Mesenchymal stem cell (in vitro differentiated cells and primary cell): ENCODE data around the gene CYP8B1.

Experiments
- DNase-seq: peaks from one replicate; pipeline ENCODE4 v3.0.0-alpha.2; 2013
- H2AFZ ChIP-seq: one replicate; pipeline ENCODE4 v1.6.1; 2013; ENCODE audit warnings: low read depth, mild to moderate bottlenecking, control low read depth, inconsistent platforms, low read length, moderate library complexity
- H2AK5ac ChIP-seq: 2 replicates; pipeline ENCODE4 v1.6.1; 2013; ENCODE audit warnings: low read length, moderate library complexity, mild to moderate bottlenecking, inconsistent platforms; ENCODE audit not compliant: severe bottlenecking
- H2BK120ac ChIP-seq: one replicate; pipeline ENCODE4 v1.6.1; 2013; ENCODE audit warnings: low read depth, mild to moderate bottlenecking, inconsistent platforms, low read length, moderate library complexity
- H2BK12ac ChIP-seq, 2 experiments: one replicate each; pipeline ENCODE4 v1.6.1; 2013; ENCODE audit warnings: inconsistent platforms in 2 of 2, low read length in 2 of 2, mild to moderate bottlenecking in 2 of 2, moderate library complexity in 2 of 2, control low read depth in 1 of 2
- H2BK15ac ChIP-seq: one replicate; pipeline ENCODE4 v1.6.1; 2013; ENCODE audit warnings: mild to moderate bottlenecking, low read depth, inconsistent platforms; ENCODE audit not compliant: poor library complexity, severe bottlenecking
- H2BK5ac ChIP-seq: 2 replicates; pipeline ENCODE4 v1.6.1; 2013; ENCODE audit warnings: low read depth, mild to moderate bottlenecking, low read length, control low read depth, inconsistent platforms; ENCODE audit not compliant: poor library complexity, severe bottlenecking
- H3K14ac ChIP-seq, 2 experiments: one replicate each; pipeline ENCODE4 v1.6.1; 2013; ENCODE audit warnings: inconsistent platforms in 2 of 2, low read length in 2 of 2, control low read depth in 1 of 2, mild to moderate bottlenecking in 1 of 2, moderate library complexity in 1 of 2
- H3K18ac ChIP-seq, 2 experiments: one replicate each; pipeline ENCODE4 v1.6.1; 2013; ENCODE audit warnings: inconsistent platforms in 2 of 2, low read length in 2 of 2, control low read depth in 1 of 2, low read depth in 1 of 2, mild to moderate bottlenecking in 1 of 2
- H3K23ac ChIP-seq, 2 experiments: one replicate each; pipeline ENCODE4 v1.6.1; 2013; ENCODE audit warnings: inconsistent platforms in 2 of 2, low read length in 2 of 2, mild to moderate bottlenecking in 2 of 2, moderate library complexity in 2 of 2, control low read depth in 1 of 2
- H3K27ac ChIP-seq: 2 replicates; pipeline ENCODE4 v1.5.1; 2013; ENCODE audit warnings: mild to moderate bottlenecking, moderate library complexity, low read length, control low read depth, inconsistent platforms; ENCODE audit not compliant: poor library complexity, severe bottlenecking
- H3K27me3 ChIP-seq, 2 experiments: 2 replicates each; pipeline versions ENCODE4 v1.6.1 to v1.7.0; 2013; ENCODE audit warnings: low read length in 2 of 2, mild to moderate bottlenecking in 2 of 2, moderate library complexity in 2 of 2, control low read depth in 1 of 2, inconsistent platforms in 1 of 2; ENCODE audit not compliant: control insufficient read depth in 1 of 2, insufficient read depth in 1 of 2
- H3K36me3 ChIP-seq, 2 experiments: 2 replicates each; pipeline versions ENCODE4 v1.6.1 to v1.7.0; 2013; ENCODE audit warnings: low read length in 2 of 2, control low read depth in 1 of 2, inconsistent platforms in 1 of 2, low read depth in 1 of 2, mild to moderate bottlenecking in 1 of 2; ENCODE audit not compliant: insufficient read depth in 2 of 2, control insufficient read depth in 1 of 2
- H3K4ac ChIP-seq, 2 experiments: one replicate each; pipeline ENCODE4 v1.6.1; 2013; ENCODE audit warnings: inconsistent platforms in 2 of 2, low read length in 2 of 2, mild to moderate bottlenecking in 2 of 2, moderate library complexity in 2 of 2, control low read depth in 1 of 2, low read depth in 1 of 2
- H3K4me1 ChIP-seq: 2 replicates; pipeline ENCODE4 v1.6.1; 2013; ENCODE audit warnings: low read depth, low read length, control low read depth; ENCODE audit not compliant: control insufficient read depth, insufficient read depth
- H3K4me2 ChIP-seq: 2 replicates; pipeline ENCODE4 v1.6.1; 2013; ENCODE audit warnings: low read length, mild to moderate bottlenecking, inconsistent platforms; ENCODE audit not compliant: poor library complexity, severe bottlenecking
- H3K4me3 ChIP-seq, 2 experiments: 2 replicates each; pipeline versions ENCODE4 v1.5.1 to v1.7.0; 2013; ENCODE audit warnings: low read length in 2 of 2, mild to moderate bottlenecking in 2 of 2, control low read depth in 1 of 2, low read depth in 1 of 2; ENCODE audit not compliant: insufficient read depth in 1 of 2
- H3K79me1 ChIP-seq: replicated peaks from 2 replicates; pipeline ENCODE4 v1.6.1; 2013; ENCODE audit warnings: mild to moderate bottlenecking, control low read depth, low read length, inconsistent platforms; ENCODE audit not compliant: poor library complexity, severe bottlenecking
- H3K9ac ChIP-seq: 2 replicates; pipeline ENCODE4 v1.7.0; 2013; ENCODE audit warnings: mild to moderate bottlenecking, low read length, moderate library complexity
- H3K9me3 ChIP-seq: 2 replicates; pipeline ENCODE4 v1.7.0; 2013; ENCODE audit warnings: mild to moderate bottlenecking, low read length; ENCODE audit not compliant: control insufficient read depth
- H4K8ac ChIP-seq: one replicate; pipeline ENCODE4 v1.6.1; 2013; ENCODE audit warnings: inconsistent platforms, mild to moderate bottlenecking, low read length, moderate library complexity
- H4K91ac ChIP-seq: one replicate; pipeline ENCODE4 v1.6.1; 2013; ENCODE audit warnings: mild to moderate bottlenecking, low read length, inconsistent platforms
- WGBS: methylation state at CpG from one replicate; pipeline ENCODE4 v1.1.7; 2013; ENCODE audit warnings: mixed read lengths; 5-methylcytosine and 5-hydroxymethylcytosine counted together

Gene CYP8B1

GRCh38 chr3:42838571-42838970 is 37.1 kb downstream of the CYP8B1 start:
- H2BK12ac ChIP-seq = no peak overlapping the region
- H4K91ac ChIP-seq = no peak overlapping the region
- H3K4me2 ChIP-seq = no peak overlapping the region
- H3K27ac ChIP-seq = no peak overlapping the region
- H2BK5ac ChIP-seq = no peak overlapping the region
- H3K27me3 ChIP-seq = peaks cover 0 to 17% of the 10 kb centered on the region in 2 experiments
- H3K4me1 ChIP-seq = no peaks in the 10 kb centered on the region
- H2AFZ ChIP-seq = no peak overlapping the region
- no peaks in the 10 kb centered on the region for H3K79me1 ChIP-seq
- no peak overlapping the region for H2AK5ac ChIP-seq
- no peaks in the 10 kb centered on the region for H3K36me3 ChIP-seq
- H2BK15ac ChIP-seq = no peak overlapping the region
- H3K4me3 ChIP-seq = no peak overlapping the region
- 53% methylated on average over 2 of the region's 4 CpGs for WGBS
- H3K9me3 ChIP-seq = no peaks in the 10 kb centered on the region
- no peak overlapping the region for H4K8ac ChIP-seq
- H3K14ac ChIP-seq = no peak overlapping the region
- H3K9ac ChIP-seq = no peak overlapping the region
- no peak for DNase-seq
- H3K4ac ChIP-seq = no peak overlapping the region
- H3K23ac ChIP-seq = no peak overlapping the region
- H2BK120ac ChIP-seq = no peak overlapping the region
- H3K18ac ChIP-seq = no peak overlapping the region

- Histone ChIP-seq H3K23ac (no peak overlapping the region), H2AK5ac (no peak overlapping the region), H3K36me3 (no peaks in the 10 kb centered on the region), H3K79me1 (no peaks in the 10 kb centered on the region), H4K91ac (no peak overlapping the region), H3K18ac (no peak overlapping the region), H3K4ac (peak overlapping the region in 1 of 2 experiments; percentile 30), H3K14ac (no peak overlapping the region), H3K27me3 (peaks cover 0 to 16% of the 10 kb centered on the region in 2 experiments), H2BK5ac (no peak overlapping the region), H3K4me1 (no peaks in the 10 kb centered on the region), H2BK120ac (no peak overlapping the region), H3K9me3 (no peaks in the 10 kb centered on the region), H2BK15ac (no peak overlapping the region), H4K8ac (no peak overlapping the region), H3K4me3 (no peak overlapping the region), H2AFZ (no peak overlapping the region), H3K4me2 (no peak overlapping the region), H3K9ac (no peak overlapping the region), H2BK12ac (no peak overlapping the region), H3K27ac (no peak overlapping the region)
- no peak for DNase-seq
- WGBS = 90% methylated on average over 5 of the region's 5 CpGs
These were observed 39.2 kb downstream of the CYP8B1 start for GRCh38 chr3:42836150-42837123.

GRCh38 chr3:42831321-42831713 is 44.4 kb downstream of the CYP8B1 start:
- H3K27ac ChIP-seq = no peak overlapping the region
- no peaks in the 10 kb centered on the region for H3K9me3 ChIP-seq
- no peak overlapping the region for H3K14ac ChIP-seq
- H3K4ac ChIP-seq = no peak overlapping the region
- no peak overlapping the region for H3K4me3 ChIP-seq
- WGBS = 8% methylated on average over 3 of the region's 3 CpGs
- no peaks in the 10 kb centered on the region for H3K36me3 ChIP-seq
- H3K4me2 ChIP-seq = no peak overlapping the region
- H3K23ac ChIP-seq = no peak overlapping the region
- no peaks in the 10 kb centered on the region for H3K79me1 ChIP-seq
- DNase-seq = peak; percentile 32
- H3K27me3 ChIP-seq = peaks cover 0 to 25% of the 10 kb centered on the region in 2 experiments
- peak overlapping the region; percentile 67 for H3K9ac ChIP-seq
- H3K4me1 ChIP-seq = no peaks in the 10 kb centered on the region
- no peak overlapping the region for H2AK5ac ChIP-seq
- H4K91ac ChIP-seq = no peak overlapping the region
- no peak overlapping the region for H2BK12ac ChIP-seq
- peak overlapping the region; percentile 27 for H4K8ac ChIP-seq
- no peak overlapping the region for H2AFZ ChIP-seq
- H2BK120ac ChIP-seq = no peak overlapping the region
- H2BK5ac ChIP-seq = no peak overlapping the region
- no peak overlapping the region for H2BK15ac ChIP-seq
- H3K18ac ChIP-seq = no peak overlapping the region

- Histone ChIP-seq H3K27ac (no peak overlapping the region), H3K4me1 (no peaks in the 10 kb centered on the region), H2AK5ac (no peak overlapping the region), H3K27me3 (peaks cover 0 to 19% of the 10 kb centered on the region in 2 experiments), H2AFZ (no peak overlapping the region), H3K9me3 (no peaks in the 10 kb centered on the region), H2BK12ac (no peak overlapping the region), H3K36me3 (no peaks in the 10 kb centered on the region), H3K18ac (no peak overlapping the region), H3K9ac (peak overlapping the region; percentile 67), H4K91ac (no peak overlapping the region), H3K4me3 (no peak overlapping the region), H2BK15ac (no peak overlapping the region), H3K4me2 (no peak overlapping the region), H3K23ac (no peak overlapping the region), H3K14ac (no peak overlapping the region), H3K79me1 (no peaks in the 10 kb centered on the region), H2BK5ac (no peak overlapping the region), H4K8ac (no peak overlapping the region), H2BK120ac (no peak overlapping the region), H3K4ac (no peak overlapping the region)
- 41% methylated on average over 6 of the region's 7 CpGs for WGBS
- DNase-seq = peak; percentile 9
These were observed 45.0 kb downstream of the CYP8B1 start for GRCh38 chr3:42830437-42831320.
